Stimulated activated CD4-positive, alpha-beta T cell treated with anti-CD3 and anti-CD28 coated beads, TNF-alpha, amount 100 ng/mL, for 24 hours (primary cell): Measurements from ENCODE around the gene NBDY.

Experiments
- DNase-seq, 3 experiments: peaks; one replicate each; pipeline ENCODE4 v3.0.0-alpha.2; 2020; ENCODE audit warnings: low read depth in 3 of 3

Gene NBDY

DNA sequence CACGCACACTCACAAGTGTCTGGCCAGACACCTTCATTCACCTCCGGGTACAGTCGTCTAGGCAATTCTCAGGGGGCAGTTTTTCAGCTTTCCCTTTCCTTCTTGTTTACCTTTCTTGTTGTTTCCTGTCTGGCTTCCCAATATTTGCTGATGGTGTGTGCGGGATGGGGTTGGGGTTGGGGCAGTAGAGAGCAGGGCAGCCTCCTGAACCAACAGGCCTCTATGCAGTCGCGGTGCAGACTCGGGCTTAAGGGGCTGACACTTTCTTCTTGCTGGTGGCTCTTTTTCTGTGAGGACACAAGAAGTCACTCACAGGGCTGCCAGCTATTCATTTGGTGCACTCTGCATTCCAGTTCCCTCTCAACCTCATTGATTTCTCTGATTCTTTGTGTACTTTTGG lies 56.4 kb downstream of the NBDY start:
- no peak for DNase-seq

DNA sequence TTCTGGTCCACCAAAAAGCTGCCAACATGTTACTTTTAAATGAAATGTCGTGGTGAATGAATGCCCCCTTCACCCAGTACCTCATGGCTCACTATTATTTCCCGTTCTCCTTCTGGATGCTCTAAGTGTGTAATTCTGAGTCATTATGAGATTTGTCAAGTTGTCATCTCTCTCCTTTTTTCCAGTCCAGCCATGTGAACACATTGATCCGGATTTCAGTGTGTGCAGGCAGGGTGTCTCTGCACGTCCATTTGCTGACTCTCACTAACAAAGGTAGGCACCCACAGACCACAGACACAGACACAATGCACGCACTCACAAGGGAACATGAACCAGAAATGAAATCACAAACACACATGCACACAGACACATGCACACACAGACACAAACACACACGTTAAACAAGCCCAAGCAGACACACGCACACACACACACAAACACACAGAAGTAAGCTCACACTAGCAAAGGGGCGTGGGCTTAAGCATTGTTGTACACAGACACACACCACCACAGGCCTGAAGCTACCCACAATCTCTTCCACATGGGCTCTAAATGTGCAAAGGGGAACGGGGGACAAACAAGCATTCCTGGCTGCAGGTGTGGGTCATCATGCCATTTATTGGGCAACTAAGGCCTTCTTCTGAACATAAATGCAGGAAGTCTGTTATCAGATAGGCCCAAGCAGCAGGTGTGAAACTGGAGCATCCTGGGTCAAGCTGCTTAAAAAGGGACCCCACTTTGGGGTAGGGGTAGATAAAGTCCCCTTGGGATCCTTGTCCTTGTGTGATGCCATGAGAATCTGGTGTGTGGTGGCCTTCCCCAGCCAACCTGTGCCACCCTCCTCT lies 58.1 kb downstream of the NBDY start:
- no peak for DNase-seq

DNA sequence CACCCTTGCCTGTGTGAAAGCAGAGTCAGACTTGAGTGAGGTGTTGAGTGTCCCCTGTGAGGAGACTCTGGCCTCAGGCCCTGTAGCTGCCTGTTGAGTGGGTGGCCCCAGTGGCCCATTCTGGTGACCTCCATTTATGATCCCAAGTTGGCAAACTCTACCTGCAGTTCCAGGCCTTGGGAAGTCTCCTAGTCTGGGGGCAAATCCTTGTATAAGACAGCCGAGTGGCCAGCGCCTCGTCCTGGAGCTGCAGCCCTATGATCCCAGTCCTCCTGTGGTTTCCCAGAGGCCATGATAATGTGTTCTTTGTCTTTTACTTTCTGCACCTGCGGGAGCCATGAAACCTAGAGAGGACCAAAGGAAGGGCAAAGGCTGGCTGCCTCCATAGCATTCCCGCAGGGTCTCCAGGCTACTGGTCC lies 58.7 kb downstream of the NBDY start:
- no peak for DNase-seq

DNA sequence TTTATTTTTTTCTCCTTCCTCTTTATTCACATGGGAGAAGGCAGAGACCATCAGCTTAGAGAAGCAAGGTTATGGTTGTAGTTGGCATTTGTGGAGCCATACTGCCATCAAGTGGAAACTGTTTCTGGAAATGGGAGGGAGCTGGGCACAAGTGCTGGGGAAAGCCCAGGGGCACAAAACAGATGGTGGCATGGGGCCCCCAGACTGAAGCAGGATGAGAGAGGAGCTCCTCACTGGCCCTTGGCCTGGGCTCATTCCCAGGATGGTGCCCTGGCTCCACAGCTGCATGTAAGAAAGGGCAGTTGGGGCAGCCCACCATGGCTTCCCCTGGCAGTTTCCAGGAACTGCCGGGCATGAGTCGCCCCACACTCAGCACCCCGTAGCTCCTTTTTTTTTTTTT lies 59.2 kb downstream of the NBDY start:
- no peak for DNase-seq

DNA sequence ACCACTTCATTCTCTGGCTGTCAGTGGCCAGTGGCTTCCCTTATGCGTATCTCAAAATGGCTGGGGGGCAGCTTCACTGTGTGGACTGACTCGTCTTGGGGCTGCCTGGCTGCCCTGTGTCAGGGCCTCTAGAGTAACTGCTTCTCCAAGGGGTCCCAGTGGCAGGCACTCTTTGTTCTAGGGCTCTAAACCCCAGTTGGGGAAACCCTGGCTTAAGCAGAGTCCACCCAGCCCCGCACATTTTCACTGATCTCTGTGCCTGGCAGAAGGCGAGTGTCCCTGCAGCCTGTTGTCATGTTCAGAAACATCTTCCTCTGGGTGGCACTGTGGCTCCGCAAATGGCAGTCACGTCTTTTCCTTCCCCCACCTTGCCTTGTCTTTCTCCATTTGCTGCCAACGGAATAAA lies 59.7 kb downstream of the NBDY start:
- DNase-seq, result no peak

DNA sequence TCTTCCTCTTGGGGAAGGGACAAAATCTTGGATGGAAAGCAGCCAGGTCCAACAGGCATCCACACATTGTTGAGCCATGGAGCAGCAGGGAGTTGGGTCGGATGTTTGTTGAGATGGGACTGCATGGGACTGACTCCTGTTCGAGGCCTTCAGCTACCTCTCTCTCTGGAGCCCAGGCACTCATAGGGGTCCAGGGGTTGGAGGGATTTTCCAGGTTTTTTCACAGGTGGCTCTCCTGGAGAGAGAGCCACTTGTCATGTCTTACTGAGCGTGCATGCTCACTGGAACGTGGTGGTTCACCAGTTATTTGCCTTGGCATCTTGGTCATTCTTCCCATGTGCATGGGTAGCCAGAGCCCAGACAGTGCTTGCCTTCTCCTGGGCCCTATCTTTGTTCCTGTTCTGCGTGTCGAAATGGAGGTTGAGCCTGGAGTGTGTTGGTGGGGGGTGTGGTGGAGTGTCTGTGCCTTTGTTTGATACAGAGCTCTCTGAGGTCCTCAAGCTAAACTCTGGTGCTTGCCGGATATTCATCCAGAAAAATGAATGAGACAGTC lies 60.6 kb downstream of the NBDY start:
- no peak for DNase-seq

DNA sequence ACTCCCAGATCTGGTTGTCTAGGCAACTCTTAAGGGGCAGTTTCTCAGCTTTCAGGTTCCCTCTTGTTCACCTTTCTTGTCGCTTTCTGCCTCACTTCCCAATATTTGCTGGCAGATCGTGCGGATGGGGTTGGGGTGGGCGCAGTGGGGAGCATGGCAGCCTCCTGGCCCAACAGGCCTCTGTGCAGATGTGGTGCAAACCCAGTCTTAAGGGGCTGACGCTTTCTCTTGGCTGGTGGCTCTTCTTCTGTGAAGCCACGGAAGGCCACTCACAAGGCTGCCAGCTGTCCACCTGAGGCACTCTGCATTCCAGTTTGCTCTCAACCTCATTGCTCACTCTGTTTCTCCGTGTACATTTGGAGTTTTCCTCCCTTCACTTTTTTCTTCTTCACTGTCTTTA lies 61.7 kb downstream of the NBDY start:
- no peak for DNase-seq

DNA sequence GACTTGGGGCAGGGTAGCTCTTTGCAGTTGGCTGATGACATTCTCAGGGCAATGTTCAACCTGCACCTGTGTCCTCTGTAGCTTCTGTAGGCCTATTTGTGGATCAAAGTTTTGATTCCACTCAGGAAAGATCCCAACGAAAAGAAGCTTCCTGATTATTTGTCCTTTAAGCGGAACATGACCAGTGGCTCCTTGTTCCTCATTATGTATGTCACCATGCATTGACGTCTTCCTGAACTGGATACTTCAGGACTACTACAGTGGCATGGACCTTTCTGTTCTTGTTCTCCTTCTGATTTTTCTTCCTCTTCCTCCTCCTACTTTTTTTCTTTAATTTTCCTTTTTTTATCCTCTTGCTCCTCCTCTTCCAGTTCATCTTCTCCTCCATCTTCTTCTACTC lies 62.4 kb downstream of the NBDY start:
- DNase-seq, result no peak

DNA sequence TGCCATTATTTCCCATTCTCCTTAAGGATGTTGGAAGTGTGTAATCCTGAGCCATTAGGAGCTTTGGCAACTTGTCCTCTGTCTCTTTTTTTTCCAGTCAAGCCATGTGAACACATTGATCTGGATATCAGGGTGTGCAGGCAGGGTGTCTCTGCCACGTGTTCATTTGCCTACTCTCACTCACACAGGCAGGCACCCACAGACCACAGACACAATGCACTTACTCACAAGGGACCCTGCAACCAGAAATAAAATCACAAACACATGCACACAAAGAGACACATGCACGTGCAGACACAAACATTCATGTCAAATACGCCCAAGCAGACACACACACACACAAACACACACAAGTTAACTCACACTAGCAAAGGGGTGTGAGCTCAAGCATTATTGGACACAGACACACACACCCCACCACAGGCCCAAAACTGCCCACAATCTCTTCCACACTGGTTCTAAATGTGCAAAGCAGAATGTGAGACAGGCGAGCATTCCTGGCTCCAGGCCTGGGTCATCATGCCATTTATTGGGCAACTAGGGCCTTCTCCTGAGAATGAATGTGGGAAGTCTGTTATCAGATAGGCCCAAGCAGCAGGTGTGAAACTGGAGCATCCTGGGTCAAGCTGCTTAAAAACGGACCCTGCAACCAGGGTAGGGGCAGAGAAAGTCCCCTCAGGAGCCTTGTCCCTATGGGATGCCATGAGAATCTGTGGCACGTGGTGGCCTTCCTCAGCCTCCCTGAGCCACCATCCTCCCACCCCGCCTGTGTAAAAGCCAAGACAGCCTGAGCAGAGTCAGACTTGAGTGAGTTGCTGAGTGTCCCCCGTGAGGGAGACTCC lies 63.4 kb downstream of the NBDY start:
- DNase-seq, result no peak

DNA sequence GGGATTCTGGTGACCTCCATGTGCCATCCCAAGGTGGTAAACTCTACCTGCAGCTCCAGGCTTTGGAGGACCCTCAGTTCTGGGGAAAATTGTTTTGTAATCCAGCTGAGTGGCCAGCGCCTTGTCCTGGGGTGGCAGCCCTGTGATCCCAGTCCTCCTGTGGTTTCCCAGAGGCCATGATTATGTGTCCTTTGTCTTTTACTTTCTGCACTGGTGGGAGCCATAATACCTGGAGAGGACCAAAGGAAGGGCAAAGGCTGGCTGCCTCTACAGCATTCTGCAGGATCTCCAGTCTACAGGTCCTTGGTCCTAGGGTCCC lies 64.0 kb downstream of the NBDY start:
- no peak for DNase-seq

DNA sequence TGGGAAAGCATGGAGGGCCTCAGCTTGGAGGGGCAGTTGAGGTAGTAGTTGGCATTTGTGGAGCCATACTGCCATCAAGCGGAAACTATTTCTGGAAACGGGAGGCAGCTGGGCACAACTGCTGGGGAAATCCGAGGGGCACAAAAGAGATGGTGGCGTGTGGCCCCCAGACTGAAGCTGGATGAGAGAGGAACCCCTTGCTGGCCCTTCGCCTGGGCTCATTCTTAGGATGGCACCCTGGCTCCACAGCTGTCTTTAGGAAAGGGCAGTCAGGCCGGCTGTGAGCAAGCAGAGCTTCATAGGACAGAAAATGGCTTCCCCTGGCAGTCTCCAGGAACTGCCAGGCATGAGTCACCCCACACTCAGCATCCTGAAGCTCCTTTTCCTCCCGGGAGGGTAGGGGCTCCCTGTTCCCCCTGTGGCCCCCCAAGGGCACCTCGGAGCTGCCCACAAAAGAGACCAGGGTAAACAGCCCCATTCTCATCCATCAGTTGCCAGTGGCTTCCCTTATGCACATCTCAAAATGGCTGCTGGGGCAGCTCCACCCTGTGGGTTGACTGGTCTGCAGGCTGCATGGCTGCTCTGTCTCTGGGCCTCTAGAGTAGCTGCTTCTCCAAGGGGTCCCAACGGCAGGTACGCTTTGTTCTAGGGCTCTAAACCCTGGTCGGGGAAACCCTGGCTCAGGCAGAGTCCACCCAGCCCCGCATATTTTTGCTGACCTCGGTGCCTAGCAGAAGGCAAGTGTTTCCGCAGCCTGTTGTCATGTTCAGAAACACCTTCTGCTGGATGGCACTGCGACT lies 64.7 kb downstream of the NBDY start:
- DNase-seq, result no peak

DNA sequence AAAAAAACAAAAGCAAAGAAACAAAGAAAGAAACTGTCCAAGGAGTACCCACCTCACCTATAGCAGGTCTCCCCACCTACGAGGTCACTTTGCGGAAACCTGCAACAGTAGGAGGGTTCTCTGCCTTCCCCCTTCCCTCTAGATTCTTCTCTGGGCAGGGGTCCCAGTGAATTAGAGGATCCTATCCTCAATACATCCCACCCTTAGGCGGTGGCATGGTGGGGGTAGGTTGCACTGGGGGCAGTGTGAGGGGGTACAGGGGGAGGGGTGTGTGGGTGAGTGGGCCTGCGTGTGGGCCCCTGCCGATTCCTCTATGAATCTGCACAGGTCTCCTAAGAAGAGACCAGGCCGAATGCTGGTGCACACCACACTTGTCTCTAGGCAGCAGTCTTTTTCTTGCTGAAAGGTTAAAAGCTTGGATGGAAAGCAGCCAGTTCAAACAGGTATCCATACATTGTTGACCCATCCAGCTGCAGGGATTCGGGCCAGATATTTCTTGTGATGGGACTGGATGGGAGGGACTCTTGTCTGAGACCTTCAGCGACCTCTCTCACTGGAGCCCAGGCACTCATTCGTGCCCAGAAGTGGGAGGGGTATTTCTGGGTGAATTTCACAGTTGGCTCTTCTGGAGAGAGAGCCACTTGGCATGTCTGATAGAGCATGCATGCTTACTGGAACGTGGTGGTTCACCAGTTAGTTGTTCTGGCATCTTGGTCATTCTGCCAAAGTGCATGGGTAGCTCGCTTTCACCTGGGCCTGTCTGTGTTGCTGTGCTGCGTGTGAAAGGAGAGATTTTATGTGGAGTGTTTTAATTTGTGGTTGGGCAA lies 65.6 kb downstream of the NBDY start:
- no peak for DNase-seq

DNA sequence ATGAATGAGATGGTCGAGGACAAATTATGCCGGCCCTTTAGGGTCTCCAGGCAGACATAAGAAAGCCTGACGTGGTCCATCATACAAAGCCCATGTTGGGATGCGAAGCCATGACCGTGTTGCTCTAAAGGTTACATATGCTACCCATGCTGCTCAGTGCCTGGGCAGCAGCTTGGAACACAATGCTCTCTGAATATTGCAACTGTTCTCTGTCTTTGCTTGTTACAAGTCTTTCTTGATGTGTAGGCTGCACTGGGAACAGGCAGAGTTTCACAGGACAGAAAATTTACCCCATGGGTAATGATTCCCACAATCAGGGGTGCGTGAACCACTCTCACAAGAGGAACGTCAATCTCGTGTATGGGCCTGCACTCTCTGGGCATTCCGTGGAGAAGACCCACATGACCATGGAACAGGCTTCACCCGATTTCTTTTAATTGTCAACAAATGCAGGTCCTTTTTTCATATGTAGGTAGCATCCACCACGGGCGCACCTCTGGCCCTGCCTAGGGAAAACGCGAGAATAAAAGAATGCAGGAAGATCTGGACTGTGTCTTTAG lies 66.3 kb downstream of the NBDY start:
- no peak for DNase-seq

DNA sequence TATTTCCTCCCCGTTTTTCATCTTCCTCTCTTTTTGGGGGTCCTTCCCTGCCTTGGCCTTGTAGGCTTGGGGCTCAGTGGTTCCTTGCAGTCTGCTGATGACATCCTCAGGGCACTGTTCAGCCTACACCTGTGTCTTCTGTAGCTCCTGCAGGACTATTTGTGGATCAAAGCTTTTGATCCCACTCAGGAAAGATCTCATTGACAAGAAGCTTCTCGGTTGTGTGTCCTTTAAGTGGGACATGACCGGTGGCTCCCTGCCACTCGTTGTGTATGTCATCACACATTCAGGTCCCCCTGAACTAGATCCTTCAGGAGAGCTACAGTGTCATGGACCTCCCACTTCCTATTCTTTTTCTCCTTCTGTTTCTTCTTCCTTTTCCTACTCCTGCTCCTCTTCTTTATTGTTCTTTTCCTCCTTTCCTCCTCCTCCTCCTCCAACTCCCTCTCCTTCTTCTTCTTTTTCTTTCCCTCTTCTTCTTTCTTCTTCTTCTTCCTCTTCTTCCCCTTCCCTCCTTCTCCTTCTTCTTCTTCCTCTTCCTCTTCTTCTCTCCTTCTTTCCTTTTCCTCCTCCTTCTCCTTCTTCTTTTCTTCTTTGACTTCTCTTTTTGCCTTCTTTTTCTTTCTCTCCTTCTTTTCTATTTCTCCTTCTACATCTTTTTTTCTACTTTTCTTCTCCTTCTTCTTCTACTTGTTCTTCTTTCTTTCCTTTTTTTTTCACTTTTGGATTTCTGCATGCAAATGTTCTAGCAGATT lies 67.8 kb downstream of the NBDY start:
- DNase-seq, result no peak

DNA sequence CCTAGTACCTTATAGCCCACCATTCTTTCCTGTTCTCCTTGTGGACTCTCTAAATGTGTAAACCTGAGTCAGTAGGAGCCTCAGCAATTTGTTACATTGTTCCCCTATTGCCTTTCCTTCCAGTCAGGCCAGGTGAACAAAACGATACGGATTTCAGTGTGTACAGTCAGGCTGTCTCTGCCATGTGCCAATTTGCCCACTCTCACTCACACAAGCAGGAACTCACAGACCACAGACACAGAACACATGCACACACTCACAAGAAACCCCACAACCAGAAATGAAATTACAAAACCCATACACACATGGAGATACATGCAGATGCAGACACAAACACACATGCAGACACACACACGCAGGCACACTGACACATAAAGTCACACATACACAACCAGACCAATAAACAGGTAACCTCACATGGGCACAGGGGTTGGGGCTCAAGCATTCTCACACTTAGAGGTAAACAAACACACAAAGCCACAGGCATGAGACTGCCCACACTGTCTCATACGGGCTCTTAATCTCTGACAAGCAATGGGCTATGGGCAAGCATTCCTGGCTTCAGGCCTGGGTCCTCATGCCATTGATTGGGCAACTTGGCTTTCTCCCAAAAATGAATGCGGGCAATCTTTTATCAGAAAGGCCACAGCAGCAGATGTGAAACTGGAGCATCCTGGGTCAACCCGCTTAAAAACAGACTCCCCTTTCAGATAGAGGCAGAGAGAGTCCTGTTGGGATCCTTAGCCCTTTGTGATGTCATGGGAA lies 68.7 kb downstream of the NBDY start:
- DNase-seq, result no peak

DNA sequence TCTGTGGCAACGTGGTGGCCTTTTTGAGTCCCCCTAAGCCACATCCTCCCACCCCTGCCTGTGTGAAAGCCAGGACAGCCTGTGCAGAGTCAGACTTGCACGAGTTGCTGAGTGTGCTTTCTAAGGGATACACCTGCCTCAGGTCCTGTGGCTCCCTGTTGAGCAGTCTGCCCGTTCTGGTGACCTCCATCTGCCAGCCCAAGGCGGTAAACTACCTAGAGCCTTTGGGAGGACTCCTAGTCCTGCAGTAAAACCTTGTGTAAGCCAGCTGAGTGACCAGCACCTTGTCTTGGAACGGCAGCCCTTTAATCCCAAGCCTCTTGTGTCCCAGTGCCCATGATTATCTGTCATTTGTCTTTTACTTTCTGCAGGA lies 69.3 kb downstream of the NBDY start:
- DNase-seq, result no peak

DNA sequence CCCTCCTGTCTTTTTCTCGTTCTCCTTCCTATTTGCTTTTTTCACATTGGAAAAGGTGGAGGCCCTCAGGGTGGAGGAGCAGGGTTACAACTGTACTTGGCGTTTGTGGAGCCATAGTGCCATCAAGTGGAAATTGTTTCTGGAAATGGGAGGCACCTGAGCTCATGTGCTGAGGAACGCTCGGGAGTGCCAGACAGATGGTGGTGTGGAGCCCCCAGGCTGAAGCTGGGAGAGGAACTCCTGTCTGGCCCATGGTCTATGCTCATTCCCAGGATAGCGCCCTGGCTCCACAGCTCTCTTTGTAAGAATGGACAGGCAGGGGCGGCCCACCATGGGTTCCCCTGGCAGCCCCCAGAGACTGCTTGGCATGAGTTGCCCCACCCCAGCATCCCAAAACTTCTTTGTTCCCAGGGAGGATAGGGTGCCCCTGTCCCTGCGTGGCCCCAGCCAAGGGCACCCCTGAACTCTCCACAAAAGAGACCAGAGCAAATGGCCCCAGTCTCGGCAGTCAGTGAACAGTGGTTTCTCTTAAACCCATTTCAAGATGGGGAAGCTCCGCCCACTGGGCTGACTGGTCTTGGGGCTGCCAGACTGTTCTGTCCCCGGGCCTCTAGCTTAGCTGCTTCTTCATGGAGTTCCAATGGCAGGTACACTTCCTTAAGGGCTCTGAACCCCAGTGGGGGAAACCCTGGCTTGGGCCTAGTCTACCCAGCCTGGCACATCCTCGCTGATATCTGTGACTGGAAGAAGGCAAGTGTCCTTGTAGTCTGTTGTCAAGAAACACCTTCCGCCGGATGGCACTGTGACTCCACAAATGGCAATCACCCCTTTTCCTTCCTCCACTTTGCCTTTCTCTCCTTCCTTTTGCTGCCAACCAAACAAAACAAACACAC lies 70.1 kb downstream of the NBDY start:
- no peak for DNase-seq

DNA sequence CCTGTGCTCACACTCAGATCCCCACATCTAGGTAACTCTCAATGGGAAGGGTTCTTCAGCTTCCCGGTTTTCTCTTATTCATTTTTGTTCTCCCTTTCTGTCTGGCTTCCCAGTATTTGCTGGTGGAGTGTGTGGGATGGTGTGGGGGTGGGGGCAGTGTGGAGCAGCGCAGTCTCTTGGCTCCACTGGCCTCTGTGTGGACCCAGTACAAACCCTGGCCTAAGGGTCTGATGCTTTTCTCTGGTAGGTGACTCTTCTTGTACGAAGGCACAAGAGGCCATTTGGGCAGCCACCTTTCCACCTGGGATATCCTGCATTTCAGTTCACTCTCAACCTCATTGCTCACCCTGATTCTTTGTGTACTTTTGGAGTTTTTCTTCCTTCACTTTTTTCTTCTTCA lies 71.3 kb downstream of the NBDY start:
- DNase-seq, result no peak
